GM21737 (cell line): Measurements from ENCODE around the gene IGSF10.
"Not testable (repeated sequence)": the region's sequence is repeated elsewhere in the genome, so short reads cannot be mapped to it uniquely, and the experiment has no call there.

ENCODE experiments used
- ATAC-seq: cut with Tn5 transposase; IDR thresholded peaks from one replicate; pipeline ENCODE4 v1.9.1; 2021; ENCODE audit warnings: mild to moderate bottlenecking, moderate library complexity; ENCODE audit not compliant: unreplicated experiment

Gene IGSF10

GRCh38 chr3:151460774-151461450, at the start of gene IGSF10:
IGSF10 (minus strand) TSS chr3:151461061; CDS start chr3:151458709, 2,352 bp downstream.
- no peak for ATAC-seq

DNA sequence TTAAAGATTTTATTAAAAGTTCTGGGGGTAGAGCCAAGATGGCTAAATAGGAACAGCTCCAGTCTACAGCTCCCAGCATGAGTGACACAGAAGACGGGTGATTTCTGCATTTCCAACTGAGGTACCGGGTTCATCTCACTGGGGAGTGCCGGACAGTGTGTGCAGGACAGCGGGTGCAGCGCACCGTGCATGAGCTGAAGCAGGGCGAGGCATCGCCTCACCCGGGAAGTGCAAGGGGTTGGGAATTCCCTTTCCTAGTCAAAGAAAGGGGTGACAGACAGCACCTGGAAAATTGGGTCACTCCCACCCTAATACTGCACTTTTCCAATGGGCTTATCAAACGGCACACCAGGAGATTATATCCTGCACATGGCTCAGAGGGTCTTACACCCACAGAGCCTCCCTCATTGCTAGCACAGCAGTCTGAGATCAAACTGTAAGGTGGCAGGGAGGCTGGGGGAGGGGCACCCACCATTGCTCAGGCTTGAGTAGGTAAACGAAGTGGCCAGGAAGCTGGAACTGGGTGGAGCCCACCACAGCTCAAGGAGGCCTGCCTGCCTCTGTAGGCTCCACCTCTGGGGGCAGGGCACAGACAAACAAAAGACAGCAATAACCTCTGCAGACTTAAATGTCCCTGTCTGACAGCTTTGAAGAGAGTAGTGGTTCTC, 48.7 kb upstream of the IGSF10 start:
- ATAC-seq: not testable (repeated sequence)

GRCh38 chr3:151504606-151505005, 43.7 kb upstream of the IGSF10 start:
- ATAC-seq: no peak

GRCh38 chr3:151503074-151503473, 42.2 kb upstream of the IGSF10 start:
- ATAC-seq: no peak

- ATAC-seq: no peak
Observed at GRCh38 chr3:151501923-151502632, 41.2 kb upstream of the IGSF10 start.

GRCh38 chr3:151501171-151501922, 40.5 kb upstream of the IGSF10 start:
- ATAC-seq: no peak

DNA sequence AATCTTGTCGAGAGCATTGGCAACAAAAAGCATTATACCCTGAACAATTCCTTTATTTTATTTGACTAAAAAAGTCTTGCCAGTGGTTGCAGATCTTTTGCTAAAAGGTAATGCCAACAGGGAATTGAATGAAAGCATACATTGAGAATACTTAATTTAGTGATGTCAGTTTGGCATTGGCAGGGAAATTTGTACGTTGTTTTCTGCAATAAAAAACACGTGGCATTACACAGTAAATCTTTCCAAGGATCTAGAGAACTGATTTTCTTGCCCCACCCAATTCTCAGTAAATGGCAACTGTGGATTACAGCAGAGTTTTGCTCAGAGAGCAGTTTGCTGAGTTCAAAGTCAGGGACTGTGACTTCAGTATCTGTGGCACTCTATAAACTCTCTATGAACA, 38.3 kb upstream of the IGSF10 start:
- ATAC-seq: no peak

- ATAC-seq: no peak
Observed at GRCh38 chr3:151491525-151491924, 30.7 kb upstream of the IGSF10 start.

DNA sequence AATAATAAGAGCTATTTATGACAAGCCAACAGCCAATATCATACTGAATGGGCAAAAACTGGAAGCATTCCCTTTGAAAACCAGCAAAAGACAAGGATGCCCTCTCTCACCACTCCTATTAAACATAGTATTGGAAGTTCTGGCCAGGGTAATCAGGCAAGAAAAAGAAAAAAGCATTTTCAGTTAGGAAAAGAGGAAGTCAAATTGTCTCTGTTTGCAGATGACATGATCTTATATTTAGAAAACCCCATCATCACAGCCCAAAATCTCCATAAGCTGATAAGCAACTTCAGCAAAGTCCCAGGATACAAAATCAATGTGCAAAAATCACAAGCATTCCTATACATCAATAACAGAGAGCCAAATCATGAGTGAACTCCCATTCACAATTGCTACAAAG, 27.0 kb upstream of the IGSF10 start:
- not testable (repeated sequence) for ATAC-seq

DNA sequence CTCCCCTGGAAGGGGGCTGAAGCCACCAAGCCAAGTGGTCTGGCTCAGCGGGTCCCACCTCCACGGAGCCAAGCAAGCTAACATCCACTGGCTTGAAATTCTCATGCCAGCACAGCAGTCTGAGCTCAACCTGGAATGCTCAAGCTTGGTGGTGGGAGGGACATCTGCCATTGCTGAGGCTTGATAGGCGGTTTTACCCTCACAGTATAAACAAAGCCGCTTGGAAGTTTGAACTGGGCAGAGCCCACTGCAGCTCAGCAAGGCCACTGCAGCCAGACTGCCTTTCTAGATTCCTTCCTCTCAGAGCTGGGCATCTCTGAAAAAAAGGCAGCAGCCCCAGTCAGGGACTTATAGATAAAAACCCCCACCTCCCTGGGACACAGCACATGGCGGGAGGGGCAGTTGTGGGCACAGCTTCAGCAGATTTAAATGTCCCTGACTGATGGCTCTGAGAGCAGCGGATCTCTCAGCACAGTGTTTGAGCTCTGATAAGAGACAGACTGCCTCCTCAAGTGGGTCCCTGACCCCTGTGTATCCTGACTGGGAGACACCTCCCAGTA, 23.2 kb upstream of the IGSF10 start:
- no peak for ATAC-seq

DNA sequence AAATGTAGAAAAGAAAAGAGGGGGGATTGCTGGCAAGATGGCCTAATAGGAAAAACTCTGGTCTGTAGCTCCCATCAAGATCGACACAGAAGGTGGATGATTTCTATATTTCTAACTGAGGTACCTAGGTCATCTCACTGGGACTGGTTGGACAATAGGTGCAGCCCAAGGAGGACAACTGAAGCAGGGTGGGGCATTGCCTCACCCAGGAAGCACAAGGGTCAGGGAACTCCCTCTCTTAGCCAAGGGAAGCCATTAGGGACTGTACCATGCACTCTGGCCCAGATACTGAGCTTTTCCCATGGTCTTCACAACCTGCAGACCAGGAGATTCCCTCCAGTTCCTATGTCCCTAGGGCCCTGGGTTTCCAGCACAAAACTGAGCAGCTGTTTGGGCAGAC, 22.6 kb upstream of the IGSF10 start:
- ATAC-seq: no peak

DNA sequence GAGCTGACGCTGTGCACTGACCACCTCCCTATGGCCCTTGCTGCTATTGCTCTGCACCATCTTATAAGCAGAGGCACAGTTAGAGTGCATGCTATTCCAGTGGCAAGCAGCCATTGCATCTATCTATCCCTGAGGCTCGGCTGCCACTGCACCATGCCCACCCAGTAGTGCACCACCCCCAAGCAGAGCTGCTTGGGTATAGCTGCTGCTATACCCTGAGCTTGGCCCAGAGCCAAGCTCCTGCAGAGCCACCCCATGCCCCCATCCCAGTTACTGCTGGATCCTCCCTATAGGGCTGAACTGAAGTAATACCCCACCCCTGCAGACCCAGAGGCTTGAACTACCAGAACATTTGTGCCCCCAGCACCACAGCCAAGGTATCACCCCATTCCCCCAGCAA, 19.6 kb upstream of the IGSF10 start:
- ATAC-seq: no peak

DNA sequence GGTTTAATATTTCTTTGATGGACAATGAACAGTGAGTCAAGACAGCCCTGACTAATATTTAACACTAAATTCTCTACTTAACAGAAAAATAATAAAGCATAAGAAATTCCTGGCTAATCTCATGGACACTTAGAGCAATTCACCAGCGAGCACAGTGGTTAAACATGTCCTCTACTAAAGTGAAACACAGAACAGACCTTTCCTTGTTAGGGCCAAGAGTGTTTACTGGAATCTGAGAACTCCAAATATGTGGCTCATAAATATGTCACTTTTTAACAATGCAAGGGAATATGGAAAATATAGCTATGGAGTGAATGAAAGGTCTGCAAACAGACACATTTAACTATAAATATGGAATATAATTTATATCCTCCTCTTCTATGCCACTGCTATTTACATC, 18.6 kb upstream of the IGSF10 start:
- no peak for ATAC-seq

DNA sequence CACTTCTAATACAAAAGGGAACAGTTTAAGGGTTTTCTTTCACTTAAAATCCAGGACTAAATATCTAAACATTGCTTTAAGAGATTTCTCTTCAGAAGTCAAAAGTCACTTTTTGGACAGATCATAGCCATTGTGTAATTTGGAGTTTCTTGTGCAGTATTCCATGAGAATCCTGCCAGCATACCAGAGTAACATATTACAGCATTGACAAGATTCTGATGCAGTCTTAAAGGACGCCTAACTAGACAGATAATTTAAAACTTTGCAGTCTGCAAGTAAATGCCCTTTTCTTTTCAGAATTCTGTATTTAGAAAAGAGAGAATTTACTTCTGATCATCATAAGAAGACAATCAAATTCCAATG, 17.5 kb upstream of the IGSF10 start:
- no peak for ATAC-seq

GRCh38 chr3:151477591-151478334, 16.9 kb upstream of the IGSF10 start:
- ATAC-seq: no peak

- no peak for ATAC-seq
Observed at GRCh38 chr3:151476344-151477018, 15.6 kb upstream of the IGSF10 start.

DNA sequence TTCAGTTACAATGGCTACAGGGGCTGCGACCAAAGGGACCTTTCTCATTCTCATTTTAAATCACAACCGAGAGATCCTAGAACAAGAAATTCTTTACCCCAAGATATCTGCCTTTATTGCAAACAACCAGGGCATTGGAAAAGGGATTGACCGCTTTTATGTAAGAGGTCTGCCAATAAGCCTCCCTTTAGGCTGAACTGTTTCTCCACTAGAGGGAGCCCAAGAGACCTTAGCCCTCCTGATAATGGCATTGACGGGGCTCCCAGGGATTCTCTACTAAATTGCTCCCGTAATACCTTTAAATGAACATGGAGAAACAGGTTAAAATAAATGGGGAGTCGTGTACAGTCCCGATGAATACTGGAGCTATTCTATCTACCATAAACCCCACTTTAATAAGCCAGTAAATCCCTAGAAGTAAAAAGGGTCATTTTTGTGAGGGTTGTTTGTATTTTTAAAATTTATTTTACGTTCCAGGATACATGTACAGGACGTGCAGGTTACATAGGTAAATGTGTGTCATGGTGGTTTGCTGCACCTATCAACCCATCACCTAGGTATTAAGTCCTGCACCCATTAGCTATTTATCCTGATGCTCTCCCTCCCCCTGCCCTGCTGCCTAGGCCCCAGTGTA, 7.5 kb upstream of the IGSF10 start:
- ATAC-seq: no peak

DNA sequence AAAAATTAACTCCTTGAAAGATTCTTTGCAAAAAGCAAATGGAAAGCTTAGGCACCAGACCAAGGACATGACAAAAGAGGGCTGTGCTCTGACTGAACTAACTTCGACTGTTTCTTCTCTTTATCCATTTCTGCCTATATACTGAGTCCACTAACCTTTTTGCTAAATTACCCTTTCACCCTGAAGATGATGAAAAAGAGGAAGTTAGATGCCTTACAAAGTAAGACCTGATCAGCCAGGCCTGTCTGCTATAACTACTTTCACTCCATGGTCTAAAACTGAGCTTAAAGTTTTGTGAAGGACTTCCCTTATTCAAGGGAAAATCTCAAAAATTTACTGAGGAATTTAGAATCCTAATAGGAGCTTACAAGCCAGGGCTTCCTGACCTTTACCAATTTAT, 6.2 kb upstream of the IGSF10 start:
- no peak for ATAC-seq

GRCh38 chr3:151462991-151463390, 2.1 kb upstream of the IGSF10 start:
- ATAC-seq: no peak
